GM12878 (cell line): ENCODE data around the gene TMEM207. TPM values are rescaled to one million over a fixed set of nuclear protein-coding genes. Genes with fewer than 3 reads are reported as not detected.

Source experiments
- ATAC-seq: fragments of 200-7000 bp; cut with Tn5 transposase; 3 replicates; pipeline ENCODE4 v1.9.1; 2020; ENCODE audit warnings: mild to moderate bottlenecking, moderate library complexity
- BruUV-seq: library from RNA; stranded (reverse); fragments of 400-500 nt; replicated peaks from 2 replicates; lab custom pipeline; 2021; lab: Mats Ljungman, UMichigan
- CTCF ChIA-PET: fragments of 300-600 bp; sonication (Branson Sonifier 250); formaldehyde crosslinking; extraction: SDS; loops from one replicate; lab custom pipeline; 2021; ENCODE audit warnings: inconsistent platforms; lab: Yijun Ruan, JAX
- POLR2A ChIA-PET: fragments of 350-600 bp; formaldehyde crosslinking; extraction: SDS; loops from one replicate; lab custom pipeline; 2021; ENCODE audit warnings: inconsistent platforms; lab: Charles Lee
- RAD21 ChIA-PET: fragments of 300-600 bp; sonication (Branson Sonifier 250); formaldehyde crosslinking; loops from one replicate; lab custom pipeline; 2023; ENCODE audit warnings: antibody characterized with exemption; ENCODE audit not compliant: unreplicated experiment; lab: Charles Lee
- SMC1A ChIA-PET: fragments of 300-600 bp; sonication (Branson Sonifier 250); formaldehyde crosslinking; loops from one replicate; lab custom pipeline; 2023; ENCODE audit not compliant: unreplicated experiment, uncharacterized antibody; lab: Charles Lee
- DNase-seq: peaks from one replicate; pipeline ENCODE4 v3.0.0-alpha.2; 2011; ENCODE audit warnings: low read depth, low spot score
- FAIRE-seq: peaks from 3 replicates; lab custom pipeline; 2011; peaks lifted over from hg19 to GRCh38; lab: Jason Lieb, UNC
- H2AFZ ChIP-seq: 2 replicates; pipeline ENCODE4 v1.6.0; 2011; ENCODE audit warnings: low read depth, low read length, control low read depth; ENCODE audit not compliant: control insufficient read depth
- H3K27ac ChIP-seq: 2 replicates; pipeline ENCODE4 v1.5.1; 2011; ENCODE audit warnings: control low read depth; ENCODE audit not compliant: control insufficient read depth, insufficient read depth
- H3K27me3 ChIP-seq, 2 experiments: replicated peaks in 1 of 2; 2 replicates each; pipeline versions ENCODE4 v1.6.0 to v1.6.1; 2011; ENCODE audit warnings: low read length in 1 of 2; ENCODE audit not compliant: control insufficient read depth in 2 of 2, insufficient read depth in 2 of 2
- H3K36me3 ChIP-seq, 2 experiments: 2 replicates each; pipeline ENCODE4 v1.5.1; 2011; ENCODE audit warnings: low read length in 1 of 2; ENCODE audit not compliant: control insufficient read depth in 2 of 2, insufficient read depth in 2 of 2
- H3K4me1 ChIP-seq: 2 replicates; pipeline ENCODE4 v1.6.1; 2011; ENCODE audit warnings: mild to moderate bottlenecking, low read length, moderate library complexity, mixed read lengths; ENCODE audit not compliant: control insufficient read depth, insufficient read depth
- H3K4me2 ChIP-seq: 2 replicates; pipeline ENCODE4 v1.6.0; 2011; ENCODE audit warnings: control low read depth; ENCODE audit not compliant: control insufficient read depth, insufficient read depth
- H3K4me3 ChIP-seq: fragments of 200-600 bp; sonication (generic); 2 replicates; pipeline ENCODE4 v1.5.1; 2016
- H3K79me2 ChIP-seq: 2 replicates; pipeline ENCODE4 v1.6.0; 2011; ENCODE audit warnings: low read length; ENCODE audit not compliant: control insufficient read depth, insufficient read depth
- H3K9ac ChIP-seq: 2 replicates; pipeline ENCODE4 v1.8.0; 2011; ENCODE audit warnings: low read length, control low read depth, mixed read lengths; ENCODE audit not compliant: control insufficient read depth, insufficient read depth
- H3K9me3 ChIP-seq: replicated peaks from 3 replicates; pipeline ENCODE4 v1.5.1; 2011; ENCODE audit warnings: mild to moderate bottlenecking, low read length; ENCODE audit not compliant: control insufficient read depth, insufficient read depth
- H4K20me1 ChIP-seq: 2 replicates; pipeline ENCODE4 v1.6.0; 2011; ENCODE audit not compliant: control insufficient read depth, insufficient read depth
- IKZF2 ChIP-seq, 2 experiments: fragments of 450-650 bp; IDR thresholded peaks; 2 replicates each; pipeline ENCODE4 v1.6.1; 2017; ENCODE audit warnings: mild to moderate bottlenecking in 2 of 2, moderate library complexity in 2 of 2
- JUND ChIP-seq: IDR thresholded peaks from 2 replicates; pipeline ENCODE4 v1.6.1; 2012; ENCODE audit warnings: low read depth, mild to moderate bottlenecking, low read length, improper control_type of control experiment, moderate library complexity
- MXI1 ChIP-seq: fragments of 150-350 bp; IDR thresholded peaks from 2 replicates; pipeline ENCODE4 v1.6.1; 2011; ENCODE audit warnings: low read depth, mild to moderate bottlenecking, inconsistent platforms, low read length, improper control_type of control experiment
- NFXL1 ChIP-seq: fragments of 450-650 bp; IDR thresholded peaks from 2 replicates; pipeline ENCODE4 v1.6.1; 2017; ENCODE audit warnings: antibody characterized with exemption, mild to moderate bottlenecking, borderline replicate concordance
- PBX3 ChIP-seq: IDR thresholded peaks from 2 replicates; pipeline ENCODE4 v1.6.1; 2011; ENCODE audit warnings: mild to moderate bottlenecking, low read depth, low read length, moderate library complexity; ENCODE audit not compliant: insufficient replicate concordance
- RCOR1 ChIP-seq: conservative IDR thresholded peaks from 2 replicates; pipeline ENCODE4 v1.6.1; 2012; ENCODE audit warnings: low read depth, low read length, improper control_type of control experiment
- SMARCA5 ChIP-seq: fragments of 450-650 bp; IDR thresholded peaks from 2 replicates; pipeline ENCODE4 v1.6.1; 2017; ENCODE audit warnings: mild to moderate bottlenecking
- ZNF687 ChIP-seq: fragments of 450-650 bp; IDR thresholded peaks from 2 replicates; pipeline ENCODE4 v1.6.1; 2017; ENCODE audit warnings: mild to moderate bottlenecking, moderate library complexity
- WGBS: methylation state at CpG from one replicate; pipeline ENCODE4 v1.1.6; 2016; ENCODE audit warnings: low lambda C conversion rate; ENCODE audit not compliant: insufficient replicate concordance, insufficient coverage; ENCODE audit errors: missing lambda C conversion rate; 5-methylcytosine and 5-hydroxymethylcytosine counted together
- in situ Hi-C: fragments of 300-500 bp; cut with MboI; formaldehyde crosslinking; loops from 9 replicates; pipeline ENCODE4 v1.14.3; 2018; ENCODE audit warnings: mixed read lengths
- intact Hi-C: fragments of 100-400 bp; cut with micrococcal nuclease; formaldehyde crosslinking; loops from one replicate; pipeline ENCODE4 v1.14.2; 2022; ENCODE audit not compliant: unreplicated experiment
- polyA plus RNA-seq, 11 experiments: library from polyadenylated mRNA; depleted of rRNA in 4 of 11; unstranded in 6 of 11; stranded (reverse) in 5 of 11; fragments of >200 nt; fragmentation: Nextera tagmentation in 4 of 11; fragmentation: Illumina TruSeq in 1 of 11; extraction: Ambion mirVana in 4 of 11; extraction: Trizol in 1 of 11; gene quantifications; 1 replicate in 1 of 11; 2 replicates in 10 of 11; pipeline versions ENCODE4 v1.2.1 to v1.2.3, GENCODE V29; 2011 to 2016; ENCODE audit warnings: inconsistent platforms in 2 of 11, missing spikeins in 2 of 11, low read depth in 1 of 11
- total RNA-seq, 4 experiments: library from RNA; depleted of rRNA in 3 of 4; stranded (reverse); fragments of >200 nt in 3 of 4; fragmentation: Illumina TruSeq in 1 of 4; extraction: Trizol in 1 of 4; gene quantifications; 2 replicates each; pipeline versions ENCODE4 v1.2.1 to v1.2.3, GENCODE V29; 2013 to 2021
- TF ChIP-seq, protein P1 (sequence below): IDR thresholded peaks from 2 replicates; pipeline ENCODE4 v1.6.1; 2011; ENCODE audit warnings: borderline replicate concordance, low read depth, mild to moderate bottlenecking, moderate library complexity, mixed read lengths, low read length; ENCODE audit not compliant: insufficient read depth; ENCODE audit errors: extremely low read length
- TF ChIP-seq, protein P2 (sequence below): fragments of 450-650 bp; IDR thresholded peaks from 2 replicates; pipeline ENCODE4 v1.6.1; 2017; ENCODE audit warnings: mild to moderate bottlenecking, low read depth, inconsistent platforms; ENCODE audit not compliant: poor library complexity, severe bottlenecking
- TF ChIP-seq, protein P3 (sequence below): IDR thresholded peaks from 2 replicates; pipeline ENCODE4 v1.6.1; 2012; ENCODE audit warnings: low read depth, low read length, improper control_type of control experiment
- TF ChIP-seq, protein P4 (sequence below): fragments of 450-650 bp; IDR thresholded peaks from 2 replicates; pipeline ENCODE4 v1.6.1; 2017; ENCODE audit warnings: mild to moderate bottlenecking

The TMEM207 gene
- total and polyA plus RNA-seq, 10 of the 15 experiments (the other 5 are each of a cell fraction or from before 2014, with no cell fraction given) = not detected

DNA sequence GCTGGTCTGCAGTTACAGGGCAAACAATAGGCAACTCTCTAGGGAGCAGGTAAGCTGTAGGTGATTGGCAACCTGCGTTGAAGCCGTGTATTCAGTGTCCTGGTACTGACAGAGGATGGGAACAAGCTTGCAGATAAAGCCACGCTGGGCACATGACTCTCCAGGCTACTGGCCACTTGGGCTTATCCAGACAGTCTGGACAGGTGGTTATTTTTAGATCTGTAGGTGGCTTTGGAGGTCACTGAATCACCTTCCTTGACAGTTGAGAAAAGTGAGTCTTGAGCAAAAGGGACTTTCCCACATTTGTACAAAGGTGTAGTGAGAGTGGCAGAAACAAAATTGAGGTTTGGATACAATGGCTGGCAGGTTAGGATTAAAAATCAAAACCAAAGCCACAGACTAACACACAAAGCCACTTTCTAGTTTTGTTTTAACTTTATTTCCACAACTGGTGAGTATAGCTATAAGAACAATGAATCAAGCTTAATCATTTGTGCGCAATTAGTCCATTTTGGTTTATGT is 41.9 kb upstream of the TMEM207 start:
- BruUV-seq = no TSS peak
- intact Hi-C loops = no loop called here
- Histone ChIP-seq H3K79me2 (no peaks in the 10 kb centered on the region), H3K9me3 (no peaks in the 10 kb centered on the region), H3K9ac (no peak overlapping the region), H2AFZ (no peak overlapping the region), H3K4me1 (no peaks in the 10 kb centered on the region; the same call in 1 of the 2 replicates), H4K20me1 (no peaks in the 10 kb centered on the region), H3K27ac (no peak overlapping the region), H3K36me3 (no peaks in the 10 kb centered on the region), H3K4me3 (no peak overlapping the region), H3K27me3 (no peaks in the 10 kb centered on the region; a peak in 1 of 4 replicates), H3K4me2 (0 out of 2 replicates have a peak overlapping the region, but pooled peaks have one; percentile 3)
- ATAC-seq (peak; percentile 71), FAIRE-seq (no peak), DNase-seq (no peak)
- POLR2A ChIA-PET = no interaction called here
- SMC1A ChIA-PET = interaction anchor here (0.6 to 1.0 kb wide), 2 partner anchors 13 to 23 kb away, joined by 3 to 5 read pairs; no protein-coding TSS in a partner anchor
- in situ Hi-C loops = no loop called here
- CTCF ChIA-PET = interaction anchor here (0.7 to 0.9 kb wide), 2 partner anchors 23 to 67 kb away, joined by 3 read pairs; no protein-coding TSS in a partner anchor
- WGBS = 9% methylated on average over 4 of the region's 4 CpGs
- RAD21 ChIA-PET = no interaction called here
- TF ChIP-seq JUND = no peak
- TF ChIP-seq, protein P1, sequence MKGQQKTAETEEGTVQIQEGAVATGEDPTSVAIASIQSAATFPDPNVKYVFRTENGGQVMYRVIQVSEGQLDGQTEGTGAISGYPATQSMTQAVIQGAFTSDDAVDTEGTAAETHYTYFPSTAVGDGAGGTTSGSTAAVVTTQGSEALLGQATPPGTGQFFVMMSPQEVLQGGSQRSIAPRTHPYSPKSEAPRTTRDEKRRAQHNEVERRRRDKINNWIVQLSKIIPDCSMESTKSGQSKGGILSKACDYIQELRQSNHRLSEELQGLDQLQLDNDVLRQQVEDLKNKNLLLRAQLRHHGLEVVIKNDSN = no peak
- TF ChIP-seq, protein P2, sequence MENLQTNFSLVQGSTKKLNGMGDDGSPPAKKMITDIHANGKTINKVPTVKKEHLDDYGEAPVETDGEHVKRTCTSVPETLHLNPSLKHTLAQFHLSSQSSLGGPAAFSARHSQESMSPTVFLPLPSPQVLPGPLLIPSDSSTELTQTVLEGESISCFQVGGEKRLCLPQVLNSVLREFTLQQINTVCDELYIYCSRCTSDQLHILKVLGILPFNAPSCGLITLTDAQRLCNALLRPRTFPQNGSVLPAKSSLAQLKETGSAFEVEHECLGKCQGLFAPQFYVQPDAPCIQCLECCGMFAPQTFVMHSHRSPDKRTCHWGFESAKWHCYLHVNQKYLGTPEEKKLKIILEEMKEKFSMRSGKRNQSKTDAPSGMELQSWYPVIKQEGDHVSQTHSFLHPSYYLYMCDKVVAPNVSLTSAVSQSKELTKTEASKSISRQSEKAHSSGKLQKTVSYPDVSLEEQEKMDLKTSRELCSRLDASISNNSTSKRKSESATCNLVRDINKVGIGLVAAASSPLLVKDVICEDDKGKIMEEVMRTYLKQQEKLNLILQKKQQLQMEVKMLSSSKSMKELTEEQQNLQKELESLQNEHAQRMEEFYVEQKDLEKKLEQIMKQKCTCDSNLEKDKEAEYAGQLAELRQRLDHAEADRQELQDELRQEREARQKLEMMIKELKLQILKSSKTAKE = peak; percentile 28
- no peak for TF ChIP-seq RCOR1
- TF ChIP-seq, protein P3, sequence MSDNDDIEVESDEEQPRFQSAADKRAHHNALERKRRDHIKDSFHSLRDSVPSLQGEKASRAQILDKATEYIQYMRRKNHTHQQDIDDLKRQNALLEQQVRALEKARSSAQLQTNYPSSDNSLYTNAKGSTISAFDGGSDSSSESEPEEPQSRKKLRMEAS = no peak
- TF ChIP-seq MXI1 = no peak
- no peak for TF ChIP-seq SMARCA5
- no peak for TF ChIP-seq PBX3
- TF ChIP-seq, protein P4, sequence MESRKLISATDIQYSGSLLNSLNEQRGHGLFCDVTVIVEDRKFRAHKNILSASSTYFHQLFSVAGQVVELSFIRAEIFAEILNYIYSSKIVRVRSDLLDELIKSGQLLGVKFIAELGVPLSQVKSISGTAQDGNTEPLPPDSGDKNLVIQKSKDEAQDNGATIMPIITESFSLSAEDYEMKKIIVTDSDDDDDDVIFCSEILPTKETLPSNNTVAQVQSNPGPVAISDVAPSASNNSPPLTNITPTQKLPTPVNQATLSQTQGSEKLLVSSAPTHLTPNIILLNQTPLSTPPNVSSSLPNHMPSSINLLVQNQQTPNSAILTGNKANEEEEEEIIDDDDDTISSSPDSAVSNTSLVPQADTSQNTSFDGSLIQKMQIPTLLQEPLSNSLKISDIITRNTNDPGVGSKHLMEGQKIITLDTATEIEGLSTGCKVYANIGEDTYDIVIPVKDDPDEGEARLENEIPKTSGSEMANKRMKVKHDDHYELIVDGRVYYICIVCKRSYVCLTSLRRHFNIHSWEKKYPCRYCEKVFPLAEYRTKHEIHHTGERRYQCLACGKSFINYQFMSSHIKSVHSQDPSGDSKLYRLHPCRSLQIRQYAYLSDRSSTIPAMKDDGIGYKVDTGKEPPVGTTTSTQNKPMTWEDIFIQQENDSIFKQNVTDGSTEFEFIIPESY = no peak
- TF ChIP-seq NFXL1 = no peak
- TF ChIP-seq IKZF2 (IDR thresholded peaks at IDR 0.05) = peak in 1 of 2 experiments; percentile 12; a peak in 1 of 4 replicates
- TF ChIP-seq ZNF687 = no peak
